Mammary epithelial cell (primary cell): Measurements from ENCODE around the gene ELOVL4.

Source experiments
- EZH2 ChIP-seq: IDR thresholded peaks from 2 replicates; pipeline ENCODE4 v1.6.1; 2012; ENCODE audit warnings: low read length, inconsistent platforms, borderline replicate concordance
- TF ChIP-seq, protein P1 (sequence below), 2 donors: IDR thresholded peaks in 1 of 2; conservative IDR thresholded peaks in 1 of 2; 2 replicates each; pipeline ENCODE4 v1.5.1; 2011 to 2012; ENCODE audit warnings: inconsistent platforms in 2 of 2, low read length in 2 of 2, mild to moderate bottlenecking in 2 of 2, control low read depth in 1 of 2, low read depth in 1 of 2; ENCODE audit not compliant: insufficient read depth in 1 of 2; ENCODE audit errors: extremely low read depth in 1 of 2

GRCh38 chr6:79898076-79898475 is 49.3 kb downstream of the ELOVL4 start:
- no peak for TF ChIP-seq EZH2
- TF ChIP-seq, protein P1, sequence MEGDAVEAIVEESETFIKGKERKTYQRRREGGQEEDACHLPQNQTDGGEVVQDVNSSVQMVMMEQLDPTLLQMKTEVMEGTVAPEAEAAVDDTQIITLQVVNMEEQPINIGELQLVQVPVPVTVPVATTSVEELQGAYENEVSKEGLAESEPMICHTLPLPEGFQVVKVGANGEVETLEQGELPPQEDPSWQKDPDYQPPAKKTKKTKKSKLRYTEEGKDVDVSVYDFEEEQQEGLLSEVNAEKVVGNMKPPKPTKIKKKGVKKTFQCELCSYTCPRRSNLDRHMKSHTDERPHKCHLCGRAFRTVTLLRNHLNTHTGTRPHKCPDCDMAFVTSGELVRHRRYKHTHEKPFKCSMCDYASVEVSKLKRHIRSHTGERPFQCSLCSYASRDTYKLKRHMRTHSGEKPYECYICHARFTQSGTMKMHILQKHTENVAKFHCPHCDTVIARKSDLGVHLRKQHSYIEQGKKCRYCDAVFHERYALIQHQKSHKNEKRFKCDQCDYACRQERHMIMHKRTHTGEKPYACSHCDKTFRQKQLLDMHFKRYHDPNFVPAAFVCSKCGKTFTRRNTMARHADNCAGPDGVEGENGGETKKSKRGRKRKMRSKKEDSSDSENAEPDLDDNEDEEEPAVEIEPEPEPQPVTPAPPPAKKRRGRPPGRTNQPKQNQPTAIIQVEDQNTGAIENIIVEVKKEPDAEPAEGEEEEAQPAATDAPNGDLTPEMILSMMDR (conservative IDR thresholded peaks at IDR 0.05 in 1 of 2, IDR thresholded peaks at IDR 0.05 in 1 of 2; ENCODE audit: extremely low read depth in 1 of 2, insufficient read depth in 1 of 2, low read depth in 1 of 2, low read length in 2 of 2) = no peak
